Peyer's patch (tissue), 4 donors: ENCODE results near the gene KLKB1. TPM values are rescaled to one million over a fixed set of nuclear protein-coding genes. Genes with fewer than 3 reads are reported as not detected.
"Not testable (repeated sequence)": the region's sequence is repeated elsewhere in the genome, so short reads cannot be mapped to it uniquely, and the experiment has no call there.

Experiments used
- DNase-seq, 3 donors: peaks; one replicate each; pipeline ENCODE4 v3.0.0-alpha.2; 2017 to 2019
- H3K27ac ChIP-seq, 4 donors: fragments of 200-600 bp; sonication (generic); one replicate each; pipeline ENCODE4 v1.5.1; 2016 to 2019
- H3K27me3 ChIP-seq, 2 donors: fragments of 200-600 bp; sonication (generic); one replicate each; pipeline ENCODE4 v1.5.1; 2019
- H3K36me3 ChIP-seq, 3 donors: fragments of 200-600 bp; sonication (generic); one replicate each; pipeline ENCODE4 v1.5.1; 2016 to 2019
- H3K4me1 ChIP-seq, 4 donors: fragments of 200-600 bp; sonication (generic); one replicate each; pipeline ENCODE4 v1.5.1; 2016 to 2019
- H3K4me3 ChIP-seq, 4 donors: fragments of 200-600 bp; sonication (generic); 1 replicate in 3 of 4; 2 replicates in 1 of 4; pipeline ENCODE4 v1.5.1; 2016 to 2019; ENCODE audit warnings: mild to moderate bottlenecking in 1 of 4
- H3K9me3 ChIP-seq, 4 donors: fragments of 200-600 bp; sonication (generic); one replicate each; pipeline ENCODE4 v1.5.1; 2016 to 2019; ENCODE audit warnings: mild to moderate bottlenecking in 1 of 4
- POLR2A ChIP-seq, 2 donors: fragments of 450-650 bp; IDR thresholded peaks; one replicate each; pipeline ENCODE4 v1.5.1; 2017; ENCODE audit warnings: antibody characterized with exemption in 2 of 2, mild to moderate bottlenecking in 2 of 2, moderate library complexity in 2 of 2
- total RNA-seq, 4 donors: library from RNA; depleted of rRNA; stranded (reverse); fragments of >200 nt; gene quantifications; one replicate each; pipeline ENCODE4 v1.1.0, GENCODE V29; 2016
- TF ChIP-seq, protein P1 (sequence below), 6 experiments: fragments of 450-650 bp in 4 of 6; fragments of 200-600 bp in 2 of 6; sonication (generic) in 1 of 6; IDR thresholded peaks; one replicate each; pipeline ENCODE4 v1.5.1; 2017 to 2019; ENCODE audit warnings: antibody characterized with exemption in 6 of 6, mild to moderate bottlenecking in 3 of 6, moderate library complexity in 1 of 6

The KLKB1 gene
- total RNA-seq, 4 donors from 2014 or later: 4.5 to 8.6 (median 7.5) TPM; not detected in 1

DNA sequence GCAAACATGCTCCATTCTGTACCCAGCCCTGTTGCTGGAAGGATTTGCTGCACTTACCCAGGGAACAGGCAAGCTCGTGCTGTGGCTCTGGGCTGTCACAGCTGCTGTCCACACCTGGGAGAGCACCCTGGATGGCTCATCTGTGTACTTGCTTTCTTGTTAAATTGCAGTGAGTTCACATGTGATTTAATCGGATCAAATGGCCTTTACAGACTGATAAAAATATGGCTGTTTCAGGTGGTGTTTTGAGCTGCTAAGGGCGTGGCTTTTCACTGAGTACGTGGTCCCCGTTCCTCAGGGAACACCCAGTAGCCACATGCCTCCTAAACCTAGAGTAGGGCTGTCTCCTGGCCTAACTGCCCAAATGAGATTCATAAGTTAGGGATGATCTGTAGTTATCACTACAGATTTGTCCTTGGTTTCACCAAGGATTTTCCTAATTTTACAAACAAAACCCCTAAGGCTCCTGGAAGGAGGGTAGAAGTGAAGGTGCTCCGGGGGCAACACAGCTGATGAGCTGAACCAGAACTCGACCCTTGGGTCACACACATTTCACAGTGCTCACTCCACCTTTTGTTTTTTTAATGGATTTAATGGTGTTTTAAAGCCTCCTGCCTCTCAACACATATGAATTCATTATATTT is 13.7 kb downstream of the KLKB1 start:
- H3K4me1 ChIP-seq: no peaks in the 10 kb centered on the region
- H3K27ac ChIP-seq: no peak overlapping the region
- H3K9me3 ChIP-seq: no peaks in the 10 kb centered on the region
- no peak for DNase-seq
- TF ChIP-seq, protein P1, sequence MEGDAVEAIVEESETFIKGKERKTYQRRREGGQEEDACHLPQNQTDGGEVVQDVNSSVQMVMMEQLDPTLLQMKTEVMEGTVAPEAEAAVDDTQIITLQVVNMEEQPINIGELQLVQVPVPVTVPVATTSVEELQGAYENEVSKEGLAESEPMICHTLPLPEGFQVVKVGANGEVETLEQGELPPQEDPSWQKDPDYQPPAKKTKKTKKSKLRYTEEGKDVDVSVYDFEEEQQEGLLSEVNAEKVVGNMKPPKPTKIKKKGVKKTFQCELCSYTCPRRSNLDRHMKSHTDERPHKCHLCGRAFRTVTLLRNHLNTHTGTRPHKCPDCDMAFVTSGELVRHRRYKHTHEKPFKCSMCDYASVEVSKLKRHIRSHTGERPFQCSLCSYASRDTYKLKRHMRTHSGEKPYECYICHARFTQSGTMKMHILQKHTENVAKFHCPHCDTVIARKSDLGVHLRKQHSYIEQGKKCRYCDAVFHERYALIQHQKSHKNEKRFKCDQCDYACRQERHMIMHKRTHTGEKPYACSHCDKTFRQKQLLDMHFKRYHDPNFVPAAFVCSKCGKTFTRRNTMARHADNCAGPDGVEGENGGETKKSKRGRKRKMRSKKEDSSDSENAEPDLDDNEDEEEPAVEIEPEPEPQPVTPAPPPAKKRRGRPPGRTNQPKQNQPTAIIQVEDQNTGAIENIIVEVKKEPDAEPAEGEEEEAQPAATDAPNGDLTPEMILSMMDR (IDR thresholded peaks at IDR 0.05): no peak
- no peak for TF ChIP-seq POLR2A (IDR thresholded peaks at IDR 0.05)
- no peak overlapping the region for H3K4me3 ChIP-seq
- no peaks in the 10 kb centered on the region for H3K36me3 ChIP-seq
- no peaks in the 10 kb centered on the region for H3K27me3 ChIP-seq

DNA sequence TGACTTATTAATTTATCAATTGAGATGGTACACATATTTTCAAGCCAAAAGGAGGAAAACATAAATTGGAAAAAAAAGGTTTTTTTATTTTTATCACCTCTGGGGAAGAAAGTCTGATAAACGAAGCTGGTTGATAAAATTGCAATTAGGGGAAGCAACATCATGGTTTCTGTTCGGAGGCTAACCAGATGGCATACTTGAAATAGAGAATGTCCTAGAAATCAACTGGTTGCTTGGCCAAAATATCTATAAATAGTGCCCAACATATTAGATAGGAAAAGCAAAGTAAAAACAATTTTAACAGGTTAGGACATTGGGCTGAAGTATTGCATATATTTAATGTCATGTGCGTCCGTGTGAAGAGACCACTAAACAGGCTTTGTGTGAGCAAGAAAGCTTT is 14.3 kb downstream of the KLKB1 start:
- H3K36me3 ChIP-seq: no peaks in the 10 kb centered on the region
- H3K4me1 ChIP-seq: no peaks in the 10 kb centered on the region
- H3K27me3 ChIP-seq: no peaks in the 10 kb centered on the region
- no peaks in the 10 kb centered on the region for H3K9me3 ChIP-seq
- no peak for DNase-seq
- H3K4me3 ChIP-seq: no peak overlapping the region
- H3K27ac ChIP-seq: no peak overlapping the region
- TF ChIP-seq, protein P1 (IDR thresholded peaks at IDR 0.05): no peak
- TF ChIP-seq POLR2A (IDR thresholded peaks at IDR 0.05): no peak

DNA sequence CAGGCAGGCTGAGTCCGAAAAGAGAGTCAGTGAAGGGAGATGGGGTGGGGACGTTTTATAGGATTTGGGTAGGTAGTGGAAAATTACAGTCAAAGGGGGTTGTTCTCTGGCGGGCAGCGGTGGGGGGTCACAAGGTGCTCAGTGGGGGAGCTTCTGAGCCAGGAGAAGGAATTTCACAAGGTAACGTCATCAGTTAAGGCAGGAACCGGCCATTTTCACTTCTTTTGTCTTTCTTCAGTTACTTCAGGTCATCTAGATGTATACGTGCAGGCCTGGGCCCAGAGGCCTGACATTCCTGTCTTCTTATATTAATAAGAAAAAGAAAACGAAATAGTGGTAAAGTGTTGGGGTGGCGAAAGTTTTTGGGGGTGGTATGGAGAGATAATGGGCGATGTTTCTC is 14.7 kb downstream of the KLKB1 start:
- H3K36me3 ChIP-seq, H3K9me3 ChIP-seq, H3K4me3 ChIP-seq, H3K4me1 ChIP-seq, DNase-seq, H3K27me3 ChIP-seq, H3K27ac ChIP-seq: not testable (repeated sequence)

DNA sequence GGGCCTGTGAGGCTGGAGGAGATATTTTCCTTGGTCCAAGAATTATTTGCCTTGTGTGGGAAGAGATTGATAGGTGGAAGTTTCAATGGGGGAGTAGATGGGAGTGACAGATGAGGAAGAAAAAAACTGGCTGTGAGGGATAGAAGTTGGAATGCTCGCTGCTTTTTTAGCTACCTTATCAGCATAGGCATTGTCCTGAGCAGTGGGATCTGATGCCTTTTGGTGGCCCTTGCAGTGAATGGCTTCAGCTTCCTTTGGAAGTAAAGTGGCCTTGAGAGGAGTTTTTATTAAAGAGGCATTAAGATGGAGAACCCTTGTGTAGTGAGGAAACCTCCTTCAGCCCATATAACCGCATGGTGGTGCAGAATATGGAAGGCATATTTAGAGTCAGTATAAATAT is 16.0 kb downstream of the KLKB1 start:
- Histone ChIP-seq H3K4me3 (no peak overlapping the region), H3K27ac (no peak overlapping the region), H3K4me1 (no peaks in the 10 kb centered on the region), H3K36me3 (no peaks in the 10 kb centered on the region), H3K27me3 (no peaks in the 10 kb centered on the region), H3K9me3 (no peaks in the 10 kb centered on the region)
- no peak for DNase-seq
- TF ChIP-seq POLR2A (IDR thresholded peaks at IDR 0.05): no peak
- TF ChIP-seq, protein P1 (IDR thresholded peaks at IDR 0.05): no peak

DNA sequence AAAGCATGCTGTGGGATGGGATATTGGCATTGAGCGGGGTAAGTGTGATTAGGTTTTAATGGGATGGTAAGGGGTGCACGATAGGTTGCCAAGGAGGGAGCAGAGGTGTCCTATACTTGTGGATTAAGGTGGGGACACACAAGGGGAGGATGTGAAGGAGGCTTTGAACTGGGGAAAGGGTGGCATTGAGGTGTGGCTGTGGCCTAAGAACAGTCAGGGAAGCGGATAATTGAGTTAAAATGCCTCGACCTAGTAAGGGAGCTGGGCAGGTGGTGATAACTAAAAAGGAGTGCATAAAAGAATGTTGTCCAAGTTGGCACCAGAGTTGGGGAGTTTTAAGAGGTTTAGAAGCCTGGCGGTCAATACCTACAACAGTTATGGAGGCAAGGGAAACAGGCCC is 17.5 kb downstream of the KLKB1 start:
- TF ChIP-seq POLR2A (IDR thresholded peaks at IDR 0.05): no peak
- TF ChIP-seq, protein P1 (IDR thresholded peaks at IDR 0.05): no peak
- Histone ChIP-seq H3K4me1 (no peaks in the 10 kb centered on the region), H3K4me3 (no peak overlapping the region), H3K27me3 (no peaks in the 10 kb centered on the region), H3K27ac (no peak overlapping the region), H3K36me3 (no peaks in the 10 kb centered on the region), H3K9me3 (no peaks in the 10 kb centered on the region)
- no peak for DNase-seq

DNA sequence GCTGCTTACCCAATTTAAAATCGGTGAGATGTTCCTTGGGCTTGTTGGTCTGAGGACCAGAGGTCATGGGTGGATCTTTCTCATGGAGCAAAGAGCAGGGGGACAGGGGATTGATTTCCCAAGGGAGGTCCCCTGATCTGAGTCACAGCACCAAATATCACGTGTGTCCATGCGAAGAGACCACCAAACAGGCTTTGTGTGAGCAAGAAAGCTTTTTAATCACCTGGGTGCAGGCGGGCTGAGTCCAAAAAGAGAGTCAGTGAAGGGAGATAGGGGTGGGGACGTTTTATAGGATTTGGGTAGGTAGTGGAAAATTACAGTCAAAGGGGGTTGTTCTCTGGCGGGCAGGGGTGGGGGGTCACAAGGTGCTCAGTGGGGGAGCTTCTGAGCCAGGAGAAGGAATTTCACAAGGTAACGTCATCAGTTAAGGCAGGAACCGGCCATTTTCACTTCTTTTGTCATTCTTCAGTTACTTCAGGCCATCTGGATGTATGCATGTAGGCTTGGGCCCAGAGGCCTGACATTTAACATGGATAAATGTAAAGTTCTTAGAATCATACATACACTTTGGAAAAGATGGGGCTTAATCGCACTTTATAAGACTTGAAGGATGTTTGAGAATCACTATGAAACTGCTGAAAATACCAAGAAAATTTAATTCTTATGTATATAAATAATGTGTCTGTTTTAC is 19.9 kb downstream of the KLKB1 start:
- H3K36me3 ChIP-seq, H3K9me3 ChIP-seq, DNase-seq, H3K4me3 ChIP-seq, H3K27me3 ChIP-seq, H3K27ac ChIP-seq, H3K4me1 ChIP-seq: not testable (repeated sequence)
